Measurements from ENCODE around the gene PLOD1. TPM values are rescaled to one million over a fixed set of nuclear protein-coding genes. Genes with fewer than 3 reads are reported as not detected.

Gene PLOD1
- total RNA-seq, 1 experiment from 2014 or later: 156 TPM

- in situ Hi-C loops (cut with HindIII; ENCODE audit: low pct_unique_long_range_greater_than_20kb, low sequenced_read_pairs): no loop called here
- POLR2A ChIA-PET: interaction anchor here (0.6 to 1.1 kb wide), 2 partner anchors 14 to 31 kb away, joined by 3 to 9 read pairs; no protein-coding TSS in a partner anchor
- no peaks in the 10 kb centered on the region for H3K27me3 ChIP-seq (ENCODE audit: control insufficient read depth, insufficient read depth, low read length)
- H3K27ac ChIP-seq (ENCODE audit: low read length): no peak overlapping the region
- CTCF ChIA-PET: no interaction called here
- ATAC-seq: no peak
- H3K36me3 ChIP-seq (ENCODE audit: control insufficient read depth, insufficient read depth, low read length): peaks cover 5% of the 10 kb centered on the region; the same call in 1 of the 2 replicates
- H3K4me3 ChIP-seq (ENCODE audit: low read depth in 2 of 2, low read length in 2 of 2): peak overlapping the region in 1 of 2 experiments; percentile 69; a peak in 2 of 4 replicates
- no TSS peak for BruUV-seq (replicated peaks)
- intact Hi-C loops (cut with micrococcal nuclease; ENCODE audit: unreplicated experiment): no loop called here
- H3K9me3 ChIP-seq (ENCODE audit: control insufficient read depth, insufficient read depth, low read depth, low read length): no peaks in the 10 kb centered on the region
- H3K4me1 ChIP-seq (ENCODE audit: control insufficient read depth, insufficient read depth, low read length): peaks cover 40% of the 10 kb centered on the region
- no peak for TF ChIP-seq POLR2AphosphoS5 (IDR thresholded peaks at IDR 0.05; ENCODE audit: low read depth, low read length)
- TF ChIP-seq TCF7L2 (IDR thresholded peaks at IDR 0.05; ENCODE audit: low read depth, low read length): no peak
- DNase-seq (ENCODE audit: low read depth, low spot score): no peak
These were observed 11.3 kb upstream of the PLOD1 start for GRCh38 chr1:11923069-11923826.

GRCh38 chr1:11923827-11924113, 10.7 kb upstream of the PLOD1 start:
- Histone ChIP-seq H3K4me1 (ENCODE audit: control insufficient read depth, insufficient read depth, low read length) (peaks cover 37% of the 10 kb centered on the region), H3K4me3 (ENCODE audit: low read depth in 2 of 2, low read length in 2 of 2) (peak overlapping the region in 1 of 2 experiments; percentile 69; a peak in 2 of 4 replicates), H3K9me3 (ENCODE audit: control insufficient read depth, insufficient read depth, low read depth, low read length) (no peaks in the 10 kb centered on the region), H3K27ac (ENCODE audit: low read length) (no peak overlapping the region), H3K27me3 (ENCODE audit: control insufficient read depth, insufficient read depth, low read length) (no peaks in the 10 kb centered on the region), H3K36me3 (ENCODE audit: control insufficient read depth, insufficient read depth, low read length) (peaks cover 5% of the 10 kb centered on the region; the same call in 1 of the 2 replicates)
- no TSS peak for BruUV-seq (replicated peaks)
- POLR2A ChIA-PET: interaction anchor here (0.6 to 1.1 kb wide), 2 partner anchors 14 to 31 kb away, joined by 3 to 9 read pairs; no protein-coding TSS in a partner anchor
- ATAC-seq (no peak), DNase-seq (ENCODE audit: low read depth, low spot score) (no peak)
- intact Hi-C loops (cut with micrococcal nuclease; ENCODE audit: unreplicated experiment): no loop called here
- TF ChIP-seq CTCF (IDR thresholded peaks at IDR 0.05) (no peak), SIN3A (IDR thresholded peaks at IDR 0.05; ENCODE audit: borderline replicate concordance, insufficient read depth, low read depth, low read length) (no peak), POLR2AphosphoS5 (IDR thresholded peaks at IDR 0.05; ENCODE audit: low read depth, low read length) (no peak), REST (IDR thresholded peaks at IDR 0.05; ENCODE audit: insufficient read depth in 1 of 2, low read depth in 2 of 2, low read length in 1 of 2) (no peak), TCF7L2 (IDR thresholded peaks at IDR 0.05; ENCODE audit: low read depth, low read length) (no peak)
- in situ Hi-C loops (cut with HindIII; ENCODE audit: low pct_unique_long_range_greater_than_20kb, low sequenced_read_pairs): no loop called here
- CTCF ChIA-PET: no interaction called here

Measured in Panc1 (cell line).